ENCODE measurements around the gene CAND2. TPM values are rescaled to one million over a fixed set of nuclear protein-coding genes. Genes with fewer than 3 reads are reported as not detected.
A peak's percentile ranks its signal among the peaks of the same experiment; 100 is the strongest.

CAND2 gene
- total RNA-seq, 1 experiment from 2014 or later = not detected

- Mint-ChIP-seq H3K27me3 (ENCODE audit: unreplicated experiment) (no peaks in the 10 kb centered on the region), H3K27ac (ENCODE audit: unreplicated experiment) (peak overlapping the region; percentile 29), H3K9me3 (ENCODE audit: low read depth, unreplicated experiment) (no peaks in the 10 kb centered on the region), H3K4me3 (ENCODE audit: low read depth, unreplicated experiment) (no peak overlapping the region), H3K4me1 (ENCODE audit: low read depth, unreplicated experiment) (peaks cover 29% of the 10 kb centered on the region), H3K36me3 (ENCODE audit: insufficient read depth, unreplicated experiment) (peaks cover 6% of the 10 kb centered on the region)
- no TSS peak for BruUV-seq (replicated peaks)
- no peak for TF ChIP-seq CTCF (IDR thresholded peaks at IDR 0.05; ENCODE audit: unreplicated experiment)
- intact Hi-C loops (cut with micrococcal nuclease; ENCODE audit: unreplicated experiment) = no loop called here
- no peak for DNase-seq
- CTCF ChIA-PET = interaction anchor here (1.6 kb wide), 1 partner anchor 36 kb away, joined by 3 read pairs; no protein-coding TSS in a partner anchor
These were observed 44.9 kb upstream of the CAND2 start for GRCh38 chr3:12751571-12751970.

- H3K27ac Mint-ChIP-seq (ENCODE audit: unreplicated experiment) = peak overlapping the region; percentile 29
- H3K36me3 Mint-ChIP-seq (ENCODE audit: insufficient read depth, unreplicated experiment) = peaks cover 6% of the 10 kb centered on the region
- intact Hi-C loops (cut with micrococcal nuclease; ENCODE audit: unreplicated experiment) = loop anchor here (2.0 kb wide), 1 partner anchor 49 kb away; no protein-coding TSS in a partner anchor
- CTCF ChIA-PET = no interaction called here
- H3K9me3 Mint-ChIP-seq (ENCODE audit: low read depth, unreplicated experiment) = no peaks in the 10 kb centered on the region
- no peaks in the 10 kb centered on the region for H3K27me3 Mint-ChIP-seq (ENCODE audit: unreplicated experiment)
- H3K4me1 Mint-ChIP-seq (ENCODE audit: low read depth, unreplicated experiment) = peaks cover 29% of the 10 kb centered on the region
- no peak overlapping the region for H3K4me3 Mint-ChIP-seq (ENCODE audit: low read depth, unreplicated experiment)
- no peak for DNase-seq
- no peak for TF ChIP-seq CTCF (IDR thresholded peaks at IDR 0.05; ENCODE audit: unreplicated experiment)
- BruUV-seq (replicated peaks) = no TSS peak
These were observed 44.4 kb upstream of the CAND2 start for GRCh38 chr3:12752102-12752501.

- DNase-seq = no peak
- no TSS peak for BruUV-seq (replicated peaks)
- H3K4me1 Mint-ChIP-seq (ENCODE audit: low read depth, unreplicated experiment) = peaks cover 29% of the 10 kb centered on the region
- TF ChIP-seq CTCF (IDR thresholded peaks at IDR 0.05; ENCODE audit: unreplicated experiment) = no peak
- H3K27me3 Mint-ChIP-seq (ENCODE audit: unreplicated experiment) = no peaks in the 10 kb centered on the region
- H3K9me3 Mint-ChIP-seq (ENCODE audit: low read depth, unreplicated experiment) = no peaks in the 10 kb centered on the region
- no peak overlapping the region for H3K27ac Mint-ChIP-seq (ENCODE audit: unreplicated experiment)
- H3K4me3 Mint-ChIP-seq (ENCODE audit: low read depth, unreplicated experiment) = no peak overlapping the region
- CTCF ChIA-PET = interaction anchor here (0.7 kb wide), 2 partner anchors 49 to 199 kb away, joined by 3 to 6 read pairs; no protein-coding TSS in a partner anchor
- H3K36me3 Mint-ChIP-seq (ENCODE audit: insufficient read depth, unreplicated experiment) = peaks cover 6% of the 10 kb centered on the region
- intact Hi-C loops (cut with micrococcal nuclease; ENCODE audit: unreplicated experiment) = loop anchor here (2.0 kb wide), 1 partner anchor 48 kb away; no protein-coding TSS in a partner anchor
These were observed 43.7 kb upstream of the CAND2 start for GRCh38 chr3:12752809-12753208.

GRCh38 chr3:12753275-12754028 is 43.0 kb upstream of the CAND2 start:
- BruUV-seq (replicated peaks) = no TSS peak
- Mint-ChIP-seq H3K4me1 (ENCODE audit: low read depth, unreplicated experiment) (peaks cover 29% of the 10 kb centered on the region), H3K27me3 (ENCODE audit: unreplicated experiment) (no peaks in the 10 kb centered on the region), H3K27ac (ENCODE audit: unreplicated experiment) (peak overlapping the region; percentile 70), H3K4me3 (ENCODE audit: low read depth, unreplicated experiment) (no peak overlapping the region), H3K9me3 (ENCODE audit: low read depth, unreplicated experiment) (no peaks in the 10 kb centered on the region), H3K36me3 (ENCODE audit: insufficient read depth, unreplicated experiment) (peaks cover 6% of the 10 kb centered on the region)
- DNase-seq = peak; percentile 73
- CTCF ChIA-PET = interaction anchor here (0.7 kb wide), 1 partner anchor 200 kb away, joined by 3 read pairs; no protein-coding TSS in a partner anchor
- TF ChIP-seq CTCF (IDR thresholded peaks at IDR 0.05; ENCODE audit: unreplicated experiment) = no peak
- intact Hi-C loops (cut with micrococcal nuclease; ENCODE audit: unreplicated experiment) = loop anchor here (2.0 kb wide), 1 partner anchor 47 kb away; no protein-coding TSS in a partner anchor
